ENCODE data around the gene MAN2C1. TPM values are rescaled to one million over a fixed set of nuclear protein-coding genes. Genes with fewer than 3 reads are reported as not detected.

Gene MAN2C1
- total and polyA plus RNA-seq, 9 of the 15 experiments (the other 6 are each of a cell fraction or from before 2014, with no cell fraction given), result 2.0 to 141 (median 39.9) TPM

GRCh38 chr15:75367006-75367405 is 1.4 kb downstream of the MAN2C1 start:
- FAIRE-seq (no peak), DNase-seq (ENCODE audit: extremely low read depth in 1 of 4, low spot score in 3 of 4) (no peak), ATAC-seq (no peak)
- no peaks in the 10 kb centered on the region for H3K27me3 ChIP-seq (ENCODE audit: control insufficient read depth in 2 of 2, insufficient read depth in 2 of 2, low read length in 2 of 2)
- ChIA-PET POLR2A (interaction anchor here (0.7 to 2.5 kb wide), 5 partner anchors 12 to 259 kb away, joined by 3 to 36 read pairs (median 6); partner anchors contain the start of gene SNUPN), CTCF (ENCODE audit: low intra/inter-chr PET ratio) (interaction anchor here (1.2 to 1.6 kb wide), 2 partner anchors 273 to 317 kb away, joined by 4 to 9 read pairs; partner anchors contain the start of gene IMP3)
- peaks cover 83% of the 10 kb centered on the region for H3K36me3 ChIP-seq (ENCODE audit: control insufficient read depth, insufficient read depth, low read length)
- peaks cover 10% of the 10 kb centered on the region for H4K20me1 ChIP-seq (replicated peaks; ENCODE audit: control insufficient read depth, insufficient read depth, low read length)
- H3K9me3 ChIP-seq (replicated peaks; ENCODE audit: control insufficient read depth, insufficient read depth, low read depth, low read length), result no peaks in the 10 kb centered on the region
- no peak overlapping the region for H3K27ac ChIP-seq (ENCODE audit: extremely low read depth, low read depth, low read length)
- peak overlapping the region; percentile 94 for H3K4me2 ChIP-seq (ENCODE audit: insufficient read depth, low read length)
- H2AFZ ChIP-seq (ENCODE audit: low read depth, low read length), result no peak overlapping the region
- intact Hi-C loops (cut with micrococcal nuclease) (no loop called here), in situ Hi-C loops (cut with MboI) (loop anchor here (5.0 kb wide), 1 partner anchor 310 kb away; no protein-coding TSS in a partner anchor)
- H3K9ac ChIP-seq (ENCODE audit: insufficient read depth in 1 of 2, low read depth in 2 of 2, low read length in 2 of 2), result peak overlapping the region in 1 of 2 experiments; percentile 57; a peak in 1 of 4 replicates
- peaks cover 12 to 19% of the 10 kb centered on the region in 2 experiments; a peak in 4 of 5 replicates for H3K4me1 ChIP-seq (replicated peaks in 1 of 2; ENCODE audit: control insufficient read depth in 2 of 2, insufficient read depth in 2 of 2, low read length in 2 of 2)
- no peak for TF ChIP-seq ZNF12 (CRISPR knock-in tag; IDR thresholded peaks at IDR 0.05)
- TF ChIP-seq MCM2 (IDR thresholded peaks at IDR 0.05; ENCODE audit: low read depth), result no peak
- TF ChIP-seq TCFL5 (CRISPR knock-in tag; conservative IDR thresholded peaks at IDR 0.05), result no peak
- no peak for TF ChIP-seq RFX7 (CRISPR knock-in tag; IDR thresholded peaks at IDR 0.05)
- TF ChIP-seq CBFB (CRISPR knock-in tag; IDR thresholded peaks at IDR 0.05), result no peak
- no peak overlapping the region; the same call in 1 of the 2 replicates for H3K4me3 ChIP-seq
- H3K9me1 ChIP-seq (ENCODE audit: control insufficient read depth, insufficient read depth, low read length), result no peaks in the 10 kb centered on the region
- peaks cover 26% of the 10 kb centered on the region for H3K79me2 ChIP-seq (ENCODE audit: control insufficient read depth, insufficient read depth, low read length)
- TSS peak; percentile 38 for BruUV-seq (replicated peaks)

- Histone ChIP-seq H3K4me1 (replicated peaks in 1 of 2; ENCODE audit: control insufficient read depth in 2 of 2, insufficient read depth in 2 of 2, low read length in 2 of 2) (peaks cover 12 to 25% of the 10 kb centered on the region in 2 experiments; a peak in 4 of 5 replicates), H3K9me3 (replicated peaks; ENCODE audit: control insufficient read depth, insufficient read depth, low read depth, low read length) (no peaks in the 10 kb centered on the region), H4K20me1 (replicated peaks; ENCODE audit: control insufficient read depth, insufficient read depth, low read length) (peaks cover 10% of the 10 kb centered on the region), H3K36me3 (ENCODE audit: control insufficient read depth, insufficient read depth, low read length) (peaks cover 83% of the 10 kb centered on the region), H3K27me3 (ENCODE audit: control insufficient read depth in 2 of 2, insufficient read depth in 2 of 2, low read length in 2 of 2) (no peaks in the 10 kb centered on the region), H3K27ac (ENCODE audit: extremely low read depth, low read depth, low read length) (no peak overlapping the region), H3K4me3 (no peak overlapping the region), H3K79me2 (ENCODE audit: control insufficient read depth, insufficient read depth, low read length) (peaks cover 26% of the 10 kb centered on the region), H3K9ac (ENCODE audit: insufficient read depth in 1 of 2, low read depth in 2 of 2, low read length in 2 of 2) (no peak overlapping the region), H2AFZ (ENCODE audit: low read depth, low read length) (no peak overlapping the region), H3K9me1 (ENCODE audit: control insufficient read depth, insufficient read depth, low read length) (no peaks in the 10 kb centered on the region), H3K4me2 (ENCODE audit: insufficient read depth, low read length) (no peak overlapping the region)
- in situ Hi-C loops (cut with MboI), result loop anchor here (5.0 kb wide), 1 partner anchor 311 kb away; no protein-coding TSS in a partner anchor
- POLR2A ChIA-PET, result interaction anchor here (0.6 to 0.8 kb wide), 2 partner anchors 328 to 759 kb away, joined by 3 read pairs; no protein-coding TSS in a partner anchor
- WGBS (ENCODE audit: insufficient coverage, low coverage, missing lambda C conversion rate), result 92% methylated on average over 3 of the region's 3 CpGs
- DNase-seq (ENCODE audit: extremely low read depth in 1 of 4, low spot score in 3 of 4), result no peak
- FAIRE-seq, result no peak
- intact Hi-C loops (cut with micrococcal nuclease), result no loop called here
- ATAC-seq, result no peak
- CTCF ChIA-PET (ENCODE audit: low intra/inter-chr PET ratio), result interaction anchor here (1.2 kb wide), 1 partner anchor 318 kb away, joined by 4 read pairs; no protein-coding TSS in a partner anchor
- no TSS peak for BruUV-seq (replicated peaks)
- TF ChIP-seq POLR3G (IDR thresholded peaks at IDR 0.05; ENCODE audit: extremely low read depth, insufficient read length, insufficient replicate concordance) (no peak), KDM1A (IDR thresholded peaks at IDR 0.05) (no peak), ZNF277 (CRISPR knock-in tag; IDR thresholded peaks at IDR 0.05; ENCODE audit: borderline replicate concordance) (no peak), ZMIZ1 (IDR thresholded peaks at IDR 0.05; ENCODE audit: low read depth in 2 of 2, low read length in 2 of 2) (no peak), CHD1 (IDR thresholded peaks at IDR 0.05; ENCODE audit: low read length) (no peak)
Observed at GRCh38 chr15:75366163-75366562, 2.2 kb downstream of the MAN2C1 start.
